ENCODE results near the gene STON2.
A peak's percentile ranks its signal among the peaks of the same experiment; 100 is the strongest.

STON2 gene

GRCh38 chr14:81412779-81413178 is 12.7 kb upstream of the STON2 start:
- TF ChIP-seq JUND (IDR thresholded peaks at IDR 0.05; ENCODE audit: low read depth), result no peak
- in situ Hi-C loops (cut with HindIII; ENCODE audit: low pct_unique_long_range_greater_than_20kb, low sequenced_read_pairs), result no loop called here
- no peak for DNase-seq (ENCODE audit: low read depth in 1 of 2, low spot score in 1 of 2)

GRCh38 chr14:81408595-81408994 is 8.5 kb upstream of the STON2 start:
- no peak for DNase-seq (ENCODE audit: low read depth in 1 of 2, low spot score in 1 of 2)
- in situ Hi-C loops (cut with HindIII; ENCODE audit: low pct_unique_long_range_greater_than_20kb, low sequenced_read_pairs), result no loop called here

GRCh38 chr14:81406863-81407262 is 6.7 kb upstream of the STON2 start:
- DNase-seq (ENCODE audit: low read depth in 1 of 2, low spot score in 1 of 2), result peak in 1 of 2 experiments; percentile 77
- in situ Hi-C loops (cut with HindIII; ENCODE audit: low pct_unique_long_range_greater_than_20kb, low sequenced_read_pairs), result no loop called here
- TF ChIP-seq JUND (IDR thresholded peaks at IDR 0.05; ENCODE audit: low read depth), result no peak

More at GRCh38 chr14:81408595-81408994, 8.5 kb upstream of the STON2 start:
- no peak for TF ChIP-seq JUND (IDR thresholded peaks at IDR 0.05; ENCODE audit: low read depth)

GRCh38 chr14:81402123-81402495 is 2.0 kb upstream of the STON2 start:
- TF ChIP-seq JUND (IDR thresholded peaks at IDR 0.05; ENCODE audit: low read depth), result no peak
- in situ Hi-C loops (cut with HindIII; ENCODE audit: low pct_unique_long_range_greater_than_20kb, low sequenced_read_pairs), result no loop called here
- DNase-seq (ENCODE audit: low read depth in 1 of 2, low spot score in 1 of 2), result no peak

- in situ Hi-C loops (cut with HindIII; ENCODE audit: low pct_unique_long_range_greater_than_20kb, low sequenced_read_pairs), result no loop called here
- no peak for DNase-seq (ENCODE audit: low read depth in 1 of 2, low spot score in 1 of 2)
- no peak for TF ChIP-seq JUND (IDR thresholded peaks at IDR 0.05; ENCODE audit: low read depth)
Observed at GRCh38 chr14:81401420-81402122, 1.4 kb upstream of the STON2 start.

GRCh38 chr14:81400852-81401251 is 728 bp upstream of the STON2 start:
- TF ChIP-seq JUND (IDR thresholded peaks at IDR 0.05; ENCODE audit: low read depth), result no peak
- in situ Hi-C loops (cut with HindIII; ENCODE audit: low pct_unique_long_range_greater_than_20kb, low sequenced_read_pairs), result no loop called here
- peak in 1 of 2 experiments; percentile 54 for DNase-seq (ENCODE audit: low read depth in 1 of 2, low spot score in 1 of 2)

GRCh38 chr14:81398196-81398891 is 1.8 kb downstream of the STON2 start:
- TF ChIP-seq JUND (IDR thresholded peaks at IDR 0.05; ENCODE audit: low read depth), result no peak
- in situ Hi-C loops (cut with HindIII; ENCODE audit: low pct_unique_long_range_greater_than_20kb, low sequenced_read_pairs), result no loop called here
- DNase-seq (ENCODE audit: low read depth in 1 of 2, low spot score in 1 of 2), result peak in 1 of 2 experiments; percentile 16

GRCh38 chr14:81396113-81396512 is 4.0 kb downstream of the STON2 start:
- no peak for DNase-seq (ENCODE audit: low read depth in 1 of 2, low spot score in 1 of 2)
- in situ Hi-C loops (cut with HindIII; ENCODE audit: low pct_unique_long_range_greater_than_20kb, low sequenced_read_pairs), result no loop called here
- TF ChIP-seq JUND (IDR thresholded peaks at IDR 0.05; ENCODE audit: low read depth), result no peak

GRCh38 chr14:81394739-81395138 is 5.4 kb downstream of the STON2 start:
- no peak for TF ChIP-seq JUND (IDR thresholded peaks at IDR 0.05; ENCODE audit: low read depth)
- in situ Hi-C loops (cut with HindIII; ENCODE audit: low pct_unique_long_range_greater_than_20kb, low sequenced_read_pairs), result no loop called here
- no peak for DNase-seq (ENCODE audit: low read depth in 1 of 2, low spot score in 1 of 2)

GRCh38 chr14:81392976-81393643 is 7.0 kb downstream of the STON2 start:
- in situ Hi-C loops (cut with HindIII; ENCODE audit: low pct_unique_long_range_greater_than_20kb, low sequenced_read_pairs), result no loop called here

GRCh38 chr14:81392052-81392451 is 8.1 kb downstream of the STON2 start:
- in situ Hi-C loops (cut with HindIII; ENCODE audit: low pct_unique_long_range_greater_than_20kb, low sequenced_read_pairs), result no loop called here
- DNase-seq (ENCODE audit: low read depth in 1 of 2, low spot score in 1 of 2), result no peak
- TF ChIP-seq JUND (IDR thresholded peaks at IDR 0.05; ENCODE audit: low read depth), result no peak

More at GRCh38 chr14:81392976-81393643, 7.0 kb downstream of the STON2 start:
- no peak for TF ChIP-seq JUND (IDR thresholded peaks at IDR 0.05; ENCODE audit: low read depth)
- DNase-seq (ENCODE audit: low read depth in 1 of 2, low spot score in 1 of 2), result no peak

- in situ Hi-C loops (cut with HindIII; ENCODE audit: low pct_unique_long_range_greater_than_20kb, low sequenced_read_pairs), result no loop called here
- no peak for DNase-seq (ENCODE audit: low read depth in 1 of 2, low spot score in 1 of 2)
- no peak for TF ChIP-seq JUND (IDR thresholded peaks at IDR 0.05; ENCODE audit: low read depth)
Observed at GRCh38 chr14:81390696-81391095, 9.4 kb downstream of the STON2 start.

- in situ Hi-C loops (cut with HindIII; ENCODE audit: low pct_unique_long_range_greater_than_20kb, low sequenced_read_pairs), result no loop called here
- no peak for TF ChIP-seq JUND (IDR thresholded peaks at IDR 0.05; ENCODE audit: low read depth)
- DNase-seq (ENCODE audit: low read depth in 1 of 2, low spot score in 1 of 2), result no peak
Observed at GRCh38 chr14:81388336-81388735, 11.8 kb downstream of the STON2 start.
